ENCODE results near the gene SFRP2. TPM values are rescaled to one million over a fixed set of nuclear protein-coding genes. Genes with fewer than 3 reads are reported as not detected.

The SFRP2 gene
- total RNA-seq, 1 donor from 2014 or later, result 87.7 TPM

GRCh38 chr4:153787575-153787974 lies 1.3 kb downstream of the SFRP2 start:
- Mint-ChIP-seq H3K4me1 (ENCODE audit: unreplicated experiment) (peaks cover 38% of the 10 kb centered on the region), H3K27me3 (ENCODE audit: unreplicated experiment) (peaks cover 84% of the 10 kb centered on the region), H3K9me3 (ENCODE audit: unreplicated experiment) (no peaks in the 10 kb centered on the region), H3K27ac (ENCODE audit: unreplicated experiment) (peak overlapping the region; percentile 66), H3K36me3 (ENCODE audit: unreplicated experiment) (peaks cover 12% of the 10 kb centered on the region), H3K4me3 (ENCODE audit: unreplicated experiment) (peak overlapping the region; percentile 75)
- TF ChIP-seq, protein P1, sequence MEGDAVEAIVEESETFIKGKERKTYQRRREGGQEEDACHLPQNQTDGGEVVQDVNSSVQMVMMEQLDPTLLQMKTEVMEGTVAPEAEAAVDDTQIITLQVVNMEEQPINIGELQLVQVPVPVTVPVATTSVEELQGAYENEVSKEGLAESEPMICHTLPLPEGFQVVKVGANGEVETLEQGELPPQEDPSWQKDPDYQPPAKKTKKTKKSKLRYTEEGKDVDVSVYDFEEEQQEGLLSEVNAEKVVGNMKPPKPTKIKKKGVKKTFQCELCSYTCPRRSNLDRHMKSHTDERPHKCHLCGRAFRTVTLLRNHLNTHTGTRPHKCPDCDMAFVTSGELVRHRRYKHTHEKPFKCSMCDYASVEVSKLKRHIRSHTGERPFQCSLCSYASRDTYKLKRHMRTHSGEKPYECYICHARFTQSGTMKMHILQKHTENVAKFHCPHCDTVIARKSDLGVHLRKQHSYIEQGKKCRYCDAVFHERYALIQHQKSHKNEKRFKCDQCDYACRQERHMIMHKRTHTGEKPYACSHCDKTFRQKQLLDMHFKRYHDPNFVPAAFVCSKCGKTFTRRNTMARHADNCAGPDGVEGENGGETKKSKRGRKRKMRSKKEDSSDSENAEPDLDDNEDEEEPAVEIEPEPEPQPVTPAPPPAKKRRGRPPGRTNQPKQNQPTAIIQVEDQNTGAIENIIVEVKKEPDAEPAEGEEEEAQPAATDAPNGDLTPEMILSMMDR (IDR thresholded peaks at IDR 0.05), result no peak
- DNase-seq (ENCODE audit: extremely low spot score, unreplicated experiment), result no peak

GRCh38 chr4:153787061-153787560 lies 1.8 kb downstream of the SFRP2 start:
- Mint-ChIP-seq H3K27ac (ENCODE audit: unreplicated experiment) (no peak overlapping the region), H3K27me3 (ENCODE audit: unreplicated experiment) (peaks cover 83% of the 10 kb centered on the region), H3K4me1 (ENCODE audit: unreplicated experiment) (peaks cover 43% of the 10 kb centered on the region), H3K9me3 (ENCODE audit: unreplicated experiment) (no peaks in the 10 kb centered on the region), H3K4me3 (ENCODE audit: unreplicated experiment) (peak overlapping the region; percentile 75), H3K36me3 (ENCODE audit: unreplicated experiment) (peaks cover 12% of the 10 kb centered on the region)
- TF ChIP-seq, protein P1 (IDR thresholded peaks at IDR 0.05), result no peak
- no peak for DNase-seq (ENCODE audit: extremely low spot score, unreplicated experiment)

GRCh38 chr4:153785910-153786721 lies 2.8 kb downstream of the SFRP2 start:
- Mint-ChIP-seq H3K9me3 (ENCODE audit: unreplicated experiment) (no peaks in the 10 kb centered on the region), H3K27ac (ENCODE audit: unreplicated experiment) (no peak overlapping the region), H3K4me1 (ENCODE audit: unreplicated experiment) (peaks cover 43% of the 10 kb centered on the region), H3K27me3 (ENCODE audit: unreplicated experiment) (peaks cover 79% of the 10 kb centered on the region), H3K4me3 (ENCODE audit: unreplicated experiment) (peak overlapping the region; percentile 50), H3K36me3 (ENCODE audit: unreplicated experiment) (peaks cover 8% of the 10 kb centered on the region)
- TF ChIP-seq, protein P1 (IDR thresholded peaks at IDR 0.05), result peak; percentile 70
- DNase-seq (ENCODE audit: extremely low spot score, unreplicated experiment), result no peak

DNA sequence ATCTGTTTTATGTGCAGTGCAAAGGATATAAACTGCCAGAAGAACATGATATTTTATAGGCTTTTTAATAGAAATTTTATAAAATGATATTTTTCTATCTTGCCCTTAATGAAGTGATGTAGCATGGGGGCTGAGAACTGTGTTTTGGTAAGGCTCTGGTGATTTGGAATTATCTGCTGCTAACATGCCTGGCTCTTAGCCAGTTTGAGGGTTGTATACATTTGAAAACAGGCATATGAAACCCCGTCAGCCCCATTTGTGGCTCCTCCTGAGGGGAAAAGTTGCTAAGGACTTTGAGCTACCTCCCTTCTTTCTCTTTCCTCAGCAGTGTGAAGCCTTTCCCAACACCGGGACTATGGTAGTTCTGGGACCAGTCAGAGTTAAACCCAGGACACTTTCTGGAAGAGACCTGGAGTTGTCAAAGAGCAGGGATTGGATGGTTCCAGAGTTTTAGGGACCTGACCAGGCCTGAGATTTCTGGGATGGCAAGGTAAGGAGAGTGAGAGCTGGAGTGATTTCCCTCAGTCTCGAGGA lies 4.7 kb downstream of the SFRP2 start:
- Mint-ChIP-seq H3K9me3 (ENCODE audit: unreplicated experiment) (no peaks in the 10 kb centered on the region), H3K27me3 (ENCODE audit: unreplicated experiment) (peaks cover 75% of the 10 kb centered on the region), H3K4me1 (ENCODE audit: unreplicated experiment) (peaks cover 30% of the 10 kb centered on the region), H3K36me3 (ENCODE audit: unreplicated experiment) (peaks cover 8% of the 10 kb centered on the region), H3K4me3 (ENCODE audit: unreplicated experiment) (no peak overlapping the region), H3K27ac (ENCODE audit: unreplicated experiment) (no peak overlapping the region)
- DNase-seq (ENCODE audit: extremely low spot score, unreplicated experiment), result no peak
- TF ChIP-seq, protein P1 (IDR thresholded peaks at IDR 0.05), result no peak

DNA sequence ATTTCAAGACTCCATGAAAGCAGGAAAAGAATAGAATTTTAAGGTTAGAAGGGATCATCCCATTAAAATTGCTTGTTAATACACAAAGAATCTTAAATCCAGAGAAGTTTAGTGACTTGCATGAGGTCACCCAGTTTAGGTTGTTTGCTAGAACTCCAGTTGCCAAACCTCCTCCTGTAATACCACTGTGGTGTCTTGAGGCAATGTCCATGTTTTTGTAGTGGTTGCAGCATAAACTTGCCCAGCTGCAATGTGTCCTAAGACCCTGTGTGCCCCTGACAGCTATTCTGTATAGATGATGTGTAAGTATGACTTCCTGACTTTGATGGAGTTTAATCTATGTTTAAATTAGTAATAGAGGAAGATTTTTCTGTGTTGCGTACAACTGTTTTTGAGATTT lies 6.3 kb downstream of the SFRP2 start:
- no peak for DNase-seq (ENCODE audit: extremely low spot score, unreplicated experiment)
- H3K4me1 Mint-ChIP-seq (ENCODE audit: unreplicated experiment), result peaks cover 18% of the 10 kb centered on the region

More for the DNA sequence above, 6.3 kb downstream of the SFRP2 start:
- Mint-ChIP-seq H3K9me3 (ENCODE audit: unreplicated experiment) (no peaks in the 10 kb centered on the region), H3K27ac (ENCODE audit: unreplicated experiment) (no peak overlapping the region), H3K36me3 (ENCODE audit: unreplicated experiment) (peaks cover 8% of the 10 kb centered on the region), H3K4me3 (ENCODE audit: unreplicated experiment) (no peak overlapping the region), H3K27me3 (ENCODE audit: unreplicated experiment) (peaks cover 68% of the 10 kb centered on the region)
- TF ChIP-seq, protein P1 (IDR thresholded peaks at IDR 0.05), result no peak

Measured in osteocyte (in vitro differentiated cells).